Psoas muscle (tissue), 8 donors: ENCODE data around the gene BAG5. TPM values are rescaled to one million over a fixed set of nuclear protein-coding genes. Genes with fewer than 3 reads are reported as not detected.

ENCODE experiments used
- ATAC-seq, 4 donors: fragments of 200-7000 bp; cut with Tn5 transposase; one replicate each; pipeline ENCODE4 v1.9.1; 2020; ENCODE audit warnings: moderate library complexity in 3 of 4, mild to moderate bottlenecking in 2 of 4
- DNase-seq, 2 donors: peaks; one replicate each; pipeline ENCODE4 v3.0.0-alpha.2; 2020
- H3K27ac ChIP-seq: fragments of 200-600 bp; one replicate; pipeline ENCODE4 v1.8.0; 2022
- H3K27me3 ChIP-seq, 3 donors: fragments of 200-600 bp in 1 of 3; one replicate each; pipeline versions ENCODE4 v1.6.1 to v1.8.0; 2013 to 2022; ENCODE audit warnings: low read length in 2 of 3, mild to moderate bottlenecking in 2 of 3, moderate library complexity in 1 of 3; ENCODE audit not compliant: insufficient read depth in 3 of 3
- H3K36me3 ChIP-seq, 2 donors: fragments of 200-600 bp in 1 of 2; one replicate each; pipeline versions ENCODE4 v1.6.1 to v1.8.0; 2013 to 2022; ENCODE audit warnings: low read depth in 1 of 2, mild to moderate bottlenecking in 1 of 2, moderate library complexity in 1 of 2; ENCODE audit not compliant: insufficient read depth in 1 of 2
- H3K4me1 ChIP-seq: fragments of 200-600 bp; one replicate; pipeline ENCODE4 v1.8.0; 2022
- H3K4me3 ChIP-seq: fragments of 200-600 bp; one replicate; pipeline ENCODE4 v1.8.0; 2022; ENCODE audit warnings: mild to moderate bottlenecking
- H3K9me3 ChIP-seq: fragments of 200-600 bp; one replicate; pipeline ENCODE4 v1.8.0; 2022
- WGBS, 3 donors: extraction: QIAGEN DNeasy Blood & Tissue Kit; methylation state at CpG; one replicate each; pipeline versions ENCODE4 v1.1.6 to v1.1.7; 2013; 5-methylcytosine and 5-hydroxymethylcytosine counted together
- intact Hi-C, 2 donors: fragments of 100-400 bp; cut with DNase I; formaldehyde crosslinking; loops; one replicate each; pipeline versions ENCODE4 v1.11.0 to v1.14.2; 2022
- polyA plus RNA-seq, 3 donors: library from polyadenylated mRNA; stranded (reverse); fragments of 200-250 nt; gene quantifications; one replicate each; pipeline ENCODE4 v1.2.3, GENCODE V29; 2013
- total RNA-seq, 4 donors: library from RNA; stranded (reverse); fragmentation: NEBNext Ultra II Directional in 2 of 4; extraction: Animal tissue kit (Norgen Biotek cat#: 25700) in 2 of 4; gene quantifications; one replicate each; pipeline versions ENCODE4 v1.2.1 to v1.2.4, GENCODE V29; 2021 to 2023
- TF ChIP-seq, protein P1 (sequence below): fragments of 200-600 bp; IDR thresholded peaks from one replicate; pipeline ENCODE4 v1.8.0; 2022; ENCODE audit warnings: antibody characterized with exemption
- donor health status: healthy with polysubstance abuse.
- donor health status: DM: no; HTN: no; CAD: no; lungs with moderate emphysema.
- donor health status: Bipolar disorder and iron deficiency.
- donor health status: healthy.
- donor health status: DM: yes; HTN: yes; CAD: no.
- donor health status: DM: no; HTN: no; CAD: no.
- donor health status: DM: no; HTN: no; CAD: no.
- donor health status: DM: yes; HTN: yes; CAD: no.

The BAG5 gene
- total and polyA plus RNA-seq, 7 donors, result 8.7 to 29.5 (median 17.9) TPM

DNA sequence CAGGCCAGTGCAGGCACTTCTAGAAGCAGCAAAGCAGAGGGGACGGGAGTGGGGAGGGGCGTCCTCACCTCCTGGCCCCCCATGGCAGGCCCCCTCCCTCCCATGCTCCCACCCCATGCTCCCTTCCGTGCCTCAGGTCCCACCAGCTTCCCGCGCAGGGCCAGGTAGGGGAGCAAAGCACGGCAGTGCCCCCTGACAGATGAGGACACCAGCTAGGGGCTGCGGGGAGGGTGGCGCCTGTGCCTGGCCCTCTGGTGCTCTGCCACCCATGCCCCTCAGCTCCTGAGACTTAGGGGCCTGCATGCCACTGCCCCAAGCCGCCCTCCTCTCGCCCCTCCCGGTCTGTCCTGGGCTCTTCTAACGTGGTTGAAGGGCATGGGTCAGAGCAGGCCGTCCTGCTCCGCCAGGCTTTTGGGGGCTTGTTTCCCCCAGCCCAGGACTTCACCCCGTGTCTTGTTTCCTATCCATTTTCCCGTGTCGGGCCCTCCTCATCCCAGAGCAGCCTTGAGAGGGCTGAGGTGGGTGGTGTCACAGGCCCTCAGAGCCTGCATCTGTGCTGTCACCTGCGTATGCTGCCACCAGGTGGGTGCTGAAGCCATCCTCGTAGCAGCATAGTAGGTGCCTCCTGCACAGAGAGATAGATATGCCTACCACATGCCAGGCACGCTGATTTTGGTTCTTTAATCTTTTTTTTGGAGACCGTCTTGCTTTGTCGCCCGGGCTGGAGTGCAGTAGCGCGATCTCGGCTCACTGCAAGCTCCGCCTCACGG lies 23.2 kb downstream of the BAG5 start:
- Histone ChIP-seq H3K4me1 (peaks cover 54% of the 10 kb centered on the region), H3K36me3 (peaks cover 0 to 12% of the 10 kb centered on the region in 2 donors), H3K4me3 (no peak overlapping the region), H3K27ac (peak overlapping the region; percentile 63), H3K27me3 (no peaks in the 10 kb centered on the region), H3K9me3 (no peaks in the 10 kb centered on the region)
- intact Hi-C loops, result no loop called here
- 71 to 73% (median 72%) methylated on average over 28 of the region's 28 CpGs for WGBS, 3 donors
- TF ChIP-seq, protein P1, sequence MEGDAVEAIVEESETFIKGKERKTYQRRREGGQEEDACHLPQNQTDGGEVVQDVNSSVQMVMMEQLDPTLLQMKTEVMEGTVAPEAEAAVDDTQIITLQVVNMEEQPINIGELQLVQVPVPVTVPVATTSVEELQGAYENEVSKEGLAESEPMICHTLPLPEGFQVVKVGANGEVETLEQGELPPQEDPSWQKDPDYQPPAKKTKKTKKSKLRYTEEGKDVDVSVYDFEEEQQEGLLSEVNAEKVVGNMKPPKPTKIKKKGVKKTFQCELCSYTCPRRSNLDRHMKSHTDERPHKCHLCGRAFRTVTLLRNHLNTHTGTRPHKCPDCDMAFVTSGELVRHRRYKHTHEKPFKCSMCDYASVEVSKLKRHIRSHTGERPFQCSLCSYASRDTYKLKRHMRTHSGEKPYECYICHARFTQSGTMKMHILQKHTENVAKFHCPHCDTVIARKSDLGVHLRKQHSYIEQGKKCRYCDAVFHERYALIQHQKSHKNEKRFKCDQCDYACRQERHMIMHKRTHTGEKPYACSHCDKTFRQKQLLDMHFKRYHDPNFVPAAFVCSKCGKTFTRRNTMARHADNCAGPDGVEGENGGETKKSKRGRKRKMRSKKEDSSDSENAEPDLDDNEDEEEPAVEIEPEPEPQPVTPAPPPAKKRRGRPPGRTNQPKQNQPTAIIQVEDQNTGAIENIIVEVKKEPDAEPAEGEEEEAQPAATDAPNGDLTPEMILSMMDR, result no peak
- DNase-seq (peak; percentile 23 to 48), ATAC-seq (peak in 1 of 4 donors; percentile 3)

DNA sequence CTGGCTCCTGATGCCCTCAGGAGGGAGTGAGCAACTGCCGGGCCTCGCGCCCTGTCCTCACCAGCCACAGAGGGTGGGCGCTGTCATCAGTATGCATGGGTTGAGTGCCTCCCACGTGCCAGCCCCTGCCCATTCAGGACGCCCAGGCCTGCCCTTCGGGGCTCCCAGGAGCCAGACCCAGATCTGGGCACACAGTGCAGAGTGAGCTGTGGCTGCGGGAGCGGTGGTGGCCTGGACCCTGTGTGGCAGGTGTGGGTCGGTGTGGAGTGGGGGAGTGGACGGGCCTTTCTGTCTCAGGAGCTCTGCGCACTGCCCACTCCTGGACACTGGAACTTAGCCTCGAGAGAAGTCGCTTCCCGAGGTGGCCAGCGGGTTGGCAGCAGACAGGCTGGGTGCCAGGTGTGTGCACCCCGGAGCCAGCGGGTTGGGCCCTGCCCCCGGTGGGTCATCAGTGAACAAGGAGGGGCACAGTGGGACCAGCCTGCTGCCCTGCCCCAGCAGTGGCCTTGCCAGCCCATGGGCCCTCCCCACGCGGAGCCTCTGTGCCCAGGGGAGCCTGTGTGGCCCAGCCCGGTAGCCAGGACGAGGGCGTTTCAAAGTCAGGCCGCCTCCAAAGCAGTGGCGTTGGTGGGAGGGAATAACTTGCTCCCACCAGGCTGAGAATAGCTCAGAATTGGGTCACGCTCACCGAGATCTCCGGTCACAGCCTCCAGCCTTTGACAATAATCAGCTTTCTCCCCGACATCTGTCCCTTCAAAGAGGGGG lies 24.0 kb downstream of the BAG5 start:
- ATAC-seq (peak; percentile 32 to 59 (median 46)), DNase-seq (peak; percentile 50 to 73)
- H3K36me3 ChIP-seq, result peaks cover 0 to 19% of the 10 kb centered on the region in 2 donors
- TF ChIP-seq, protein P1, result no peak
- intact Hi-C loops, result no loop called here
- 26 to 31% (median 26%) methylated on average over 27 to 30 of the region's 30 CpGs for WGBS, 3 donors
- peak overlapping the region; percentile 63 for H3K27ac ChIP-seq
- no peaks in the 10 kb centered on the region for H3K27me3 ChIP-seq
- peaks cover 46% of the 10 kb centered on the region for H3K4me1 ChIP-seq
- H3K9me3 ChIP-seq, result no peaks in the 10 kb centered on the region
- no peak overlapping the region for H3K4me3 ChIP-seq

DNA sequence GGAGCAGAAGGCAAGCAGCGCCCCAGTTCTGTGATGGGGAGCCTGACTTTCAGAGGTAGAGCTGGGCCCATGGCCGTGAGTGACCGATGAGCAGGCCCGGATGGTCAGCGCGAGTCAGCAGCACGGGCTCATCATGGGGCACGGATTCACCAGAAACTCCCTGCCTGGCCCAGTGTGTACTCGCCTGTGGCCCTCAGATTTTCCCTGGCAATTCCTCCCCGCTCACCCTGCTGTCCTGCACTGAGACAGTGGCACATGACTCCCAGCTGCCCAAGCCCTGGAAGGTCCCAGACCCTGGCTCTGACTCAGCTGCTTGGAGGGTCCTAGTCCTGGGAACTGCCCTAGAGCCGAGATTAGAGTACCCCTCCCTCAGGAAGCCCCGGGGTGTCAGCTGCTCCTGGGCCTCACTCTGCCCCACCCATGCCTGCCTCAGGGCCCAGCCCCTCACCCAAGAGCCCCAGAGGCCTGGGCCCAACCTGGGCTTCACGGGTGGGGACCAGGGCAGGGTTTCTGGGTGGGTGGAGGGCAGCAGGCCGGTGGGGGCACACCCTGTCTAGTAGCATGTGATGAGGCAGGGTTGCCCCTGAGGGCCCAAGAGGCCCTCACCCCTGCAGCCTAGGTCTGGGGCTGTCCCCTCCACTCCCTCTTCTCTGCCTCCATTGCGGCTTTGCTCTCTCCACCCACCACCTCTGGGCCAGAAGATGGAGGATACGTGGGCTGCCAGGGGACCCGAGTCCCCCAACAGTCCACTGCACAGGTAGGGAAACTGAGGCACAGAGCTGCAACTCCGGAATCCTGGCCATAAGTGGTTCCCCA lies 25.1 kb downstream of the BAG5 start:
- no peaks in the 10 kb centered on the region for H3K9me3 ChIP-seq
- no peak overlapping the region for H3K4me3 ChIP-seq
- peaks cover 37% of the 10 kb centered on the region for H3K4me1 ChIP-seq
- ATAC-seq (no peak), DNase-seq (peak in 1 of 2 donors; percentile 17)
- no peaks in the 10 kb centered on the region for H3K27me3 ChIP-seq
- H3K36me3 ChIP-seq, result peaks cover 0 to 28% of the 10 kb centered on the region in 2 donors
- peak overlapping the region; percentile 16 for H3K27ac ChIP-seq
- TF ChIP-seq, protein P1, result no peak
- intact Hi-C loops, result no loop called here
- 66 to 76% (median 70%) methylated on average over 15 to 18 of the region's 18 CpGs for WGBS, 3 donors

DNA sequence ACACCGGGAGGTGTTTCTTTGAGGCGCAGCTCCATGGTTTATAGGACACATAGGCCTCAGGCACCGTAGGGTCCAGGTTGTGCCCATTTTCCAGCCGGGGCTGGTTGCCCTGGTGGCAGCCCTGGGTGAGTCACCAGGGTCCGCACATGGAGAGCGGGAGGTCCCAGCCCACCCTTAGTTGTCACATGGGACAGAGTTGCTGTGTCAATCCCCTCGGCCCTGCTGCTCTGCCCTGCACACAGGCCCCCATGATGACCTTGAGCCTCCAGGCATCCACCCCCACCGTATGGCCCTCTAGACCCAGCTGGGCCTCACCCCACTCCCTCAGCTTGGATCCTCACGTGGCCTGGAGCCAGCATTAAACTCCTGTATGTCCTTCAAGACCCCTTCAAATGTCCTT lies 25.8 kb downstream of the BAG5 start:
- Histone ChIP-seq H3K4me3 (no peak overlapping the region), H3K27ac (no peak overlapping the region), H3K4me1 (peaks cover 32% of the 10 kb centered on the region), H3K36me3 (peaks cover 0 to 31% of the 10 kb centered on the region in 2 donors), H3K9me3 (no peaks in the 10 kb centered on the region), H3K27me3 (no peaks in the 10 kb centered on the region)
- WGBS, 3 donors, result 78 to 85% (median 78%) methylated on average over 9 of the region's 9 CpGs
- no peak for ATAC-seq
- DNase-seq, result no peak
- TF ChIP-seq, protein P1, result no peak
- intact Hi-C loops, result no loop called here
